Transverse colon (tissue), 4 donors: ENCODE results near the gene SNTG2.

Experiments
- CTCF ChIP-seq, 5 experiments: fragments of 200-600 bp in 3 of 5; fragments of 450-650 bp in 2 of 5; sonication (generic) in 3 of 5; IDR thresholded peaks; 1 replicate in 2 of 5; 2 replicates in 3 of 5; pipeline ENCODE4 v1.5.1; 2016 to 2017; ENCODE audit warnings: antibody characterized with exemption in 5 of 5, inconsistent platforms in 3 of 5, mild to moderate bottlenecking in 2 of 5, moderate library complexity in 1 of 5
- EP300 ChIP-seq: sonication (generic); formaldehyde crosslinking; IDR thresholded peaks from one replicate; pipeline ENCODE4 v1.6.1; 2017; ENCODE audit warnings: antibody characterized with exemption, low read depth
- POLR2A ChIP-seq: fragments of 450-650 bp; IDR thresholded peaks from one replicate; pipeline ENCODE4 v1.6.1; 2016; ENCODE audit warnings: antibody characterized with exemption, mild to moderate bottlenecking, moderate library complexity
- POLR2AphosphoS5 ChIP-seq, 3 donors: sonication (generic); formaldehyde crosslinking; IDR thresholded peaks; one replicate each; pipeline ENCODE4 v1.6.1; 2016; ENCODE audit warnings: antibody characterized with exemption in 3 of 3

GRCh38 chr2:1017827-1018226 is 67.2 kb downstream of the SNTG2 start:
- no peak for TF ChIP-seq EP300
- no peak for TF ChIP-seq CTCF (IDR thresholded peaks at IDR 0.05)
- no peak for TF ChIP-seq POLR2A
- TF ChIP-seq POLR2AphosphoS5 (IDR thresholded peaks at IDR 0.05) = no peak
